Lung (tissue), 12 donors: Measurements from ENCODE around the gene OCSTAMP. TPM values are rescaled to one million over a fixed set of nuclear protein-coding genes. Genes with fewer than 3 reads are reported as not detected.

Experiments used
- ATAC-seq: fragments of 200-7000 bp; cut with Tn5 transposase; one replicate; pipeline ENCODE4 v1.9.1; 2020; ENCODE audit warnings: moderate number of reproducible peaks; ENCODE audit not compliant: insufficient read depth, low FRiP score
- DNase-seq, 3 donors: peaks; one replicate each; pipeline ENCODE4 v3.0.0-alpha.2; 2013 to 2017
- H3K27ac ChIP-seq, 2 donors: one replicate each; pipeline ENCODE4 v1.5.1; 2013; ENCODE audit warnings: mild to moderate bottlenecking in 2 of 2, moderate library complexity in 2 of 2, control low read depth in 1 of 2, inconsistent platforms in 1 of 2, low read depth in 1 of 2, low read length in 1 of 2
- H3K27me3 ChIP-seq, 3 donors: one replicate each; pipeline ENCODE4 v1.5.1; 2013; ENCODE audit warnings: low read length in 2 of 3; ENCODE audit not compliant: control insufficient read depth in 3 of 3, insufficient read depth in 3 of 3
- H3K36me3 ChIP-seq, 4 donors: one replicate each; pipeline ENCODE4 v1.5.1; 2013; ENCODE audit warnings: low read length in 4 of 4, mild to moderate bottlenecking in 1 of 4, moderate library complexity in 1 of 4; ENCODE audit not compliant: control insufficient read depth in 4 of 4, insufficient read depth in 4 of 4
- H3K4me1 ChIP-seq, 5 donors: one replicate each; pipeline ENCODE4 v1.5.1; 2013; ENCODE audit warnings: low read length in 5 of 5, mild to moderate bottlenecking in 2 of 5, moderate library complexity in 1 of 5; ENCODE audit not compliant: control insufficient read depth in 5 of 5, insufficient read depth in 5 of 5
- H3K4me3 ChIP-seq: one replicate; pipeline ENCODE4 v1.5.1; 2013; ENCODE audit warnings: mild to moderate bottlenecking, control low read depth, moderate library complexity
- H3K9ac ChIP-seq, 2 donors: one replicate each; pipeline ENCODE4 v1.5.1; 2013; ENCODE audit warnings: low read length in 2 of 2, control low read depth in 1 of 2; ENCODE audit not compliant: insufficient read depth in 1 of 2
- H3K9me3 ChIP-seq, 4 donors: one replicate each; pipeline ENCODE4 v1.5.1; 2013; ENCODE audit warnings: low read length in 3 of 4, mild to moderate bottlenecking in 1 of 4, moderate library complexity in 1 of 4; ENCODE audit not compliant: control insufficient read depth in 4 of 4, insufficient read depth in 3 of 4
- CTCF ChIP-seq: IDR thresholded peaks from 2 replicates; pipeline ENCODE4 v1.5.1; 2012; ENCODE audit warnings: mild to moderate bottlenecking; ENCODE audit errors: control extremely low read depth, extremely low read depth
- WGBS, 2 donors: extraction: QIAGEN DNeasy Blood & Tissue Kit; methylation state at CpG; one replicate each; pipeline ENCODE4 v1.1.7; 2013; 5-methylcytosine and 5-hydroxymethylcytosine counted together
- polyA plus RNA-seq, 2 donors: library from polyadenylated mRNA; stranded (reverse); fragments of 200-250 nt; gene quantifications; one replicate each; pipeline ENCODE4 v1.2.1, GENCODE V29; 2013
- total RNA-seq, 2 donors: library from RNA; depleted of rRNA in 1 of 2; stranded (reverse); fragments of >200 nt in 1 of 2; gene quantifications; one replicate each; pipeline ENCODE4 v1.2.1, GENCODE V29; 2014 to 2021
- donor health status: control.
- donor health status: control.
- donor health status: Bipolar disorder and iron deficiency.
- donor health status: healthy.
- donor health status: DM: yes; HTN: yes; CAD: no.

OCSTAMP gene
- total and polyA plus RNA-seq, 4 donors, result 0.11 TPM; not detected in 3

- H3K4me1 ChIP-seq, result peaks cover 0 to 7% (median 0%) of the 10 kb centered on the region in 5 donors
- H3K27ac ChIP-seq, result no peak overlapping the region
- no peak for DNase-seq
- no peak overlapping the region for H3K9ac ChIP-seq
- no peaks in the 10 kb centered on the region for H3K36me3 ChIP-seq
- 81 to 87% methylated on average over 6 of the region's 6 CpGs for WGBS, 2 donors
- no peak for ATAC-seq
- H3K4me3 ChIP-seq, result no peak overlapping the region
- no peak for TF ChIP-seq CTCF
- no peaks in the 10 kb centered on the region for H3K9me3 ChIP-seq
- no peaks in the 10 kb centered on the region for H3K27me3 ChIP-seq
These were observed 26.4 kb upstream of the OCSTAMP start for GRCh38 chr20:46576774-46577395.

- no peak for TF ChIP-seq CTCF
- H3K9me3 ChIP-seq, result no peaks in the 10 kb centered on the region
- no peak overlapping the region for H3K4me3 ChIP-seq
- H3K9ac ChIP-seq, result no peak overlapping the region
- no peak for DNase-seq
- H3K36me3 ChIP-seq, result no peaks in the 10 kb centered on the region
- H3K27ac ChIP-seq, result no peak overlapping the region
- H3K4me1 ChIP-seq, result peaks cover 0 to 13% (median 0%) of the 10 kb centered on the region in 5 donors
- WGBS, 2 donors, result 34 to 49% methylated on average over 9 of the region's 9 CpGs
- no peaks in the 10 kb centered on the region for H3K27me3 ChIP-seq
- ATAC-seq, result no peak
These were observed 25.5 kb upstream of the OCSTAMP start for GRCh38 chr20:46575937-46576461.

- H3K36me3 ChIP-seq, result no peaks in the 10 kb centered on the region
- no peak overlapping the region for H3K9ac ChIP-seq
- WGBS, 2 donors, result 81 to 83% methylated on average over 5 of the region's 5 CpGs
- peaks cover 0 to 13% (median 0%) of the 10 kb centered on the region in 5 donors for H3K4me1 ChIP-seq
- DNase-seq, result no peak
- no peak for TF ChIP-seq CTCF
- no peaks in the 10 kb centered on the region for H3K9me3 ChIP-seq
- no peak overlapping the region for H3K27ac ChIP-seq
- no peak overlapping the region for H3K4me3 ChIP-seq
- no peaks in the 10 kb centered on the region for H3K27me3 ChIP-seq
- ATAC-seq, result no peak
These were observed 24.9 kb upstream of the OCSTAMP start for GRCh38 chr20:46575394-46575793.
